Panc1 (cell line): Measurements from ENCODE around the gene ACOT12.

Source experiments
- CTCF ChIP-seq: fragments of 450-650 bp; IDR thresholded peaks from 2 replicates; pipeline ENCODE4 v1.5.1; 2017; ENCODE audit warnings: mild to moderate bottlenecking
- REST ChIP-seq, 2 experiments: IDR thresholded peaks; 2 replicates each; pipeline ENCODE4 v1.6.1; 2011 to 2012; ENCODE audit warnings: low read depth in 2 of 2, control low read depth in 1 of 2, low read length in 1 of 2, mild to moderate bottlenecking in 1 of 2, moderate library complexity in 1 of 2; ENCODE audit not compliant: insufficient read depth in 1 of 2

- TF ChIP-seq CTCF (no peak), REST (IDR thresholded peaks at IDR 0.05; ENCODE audit: insufficient read depth in 1 of 2, low read depth in 2 of 2, low read length in 1 of 2) (no peak)
Observed at GRCh38 chr5:81313686-81314085, 80.2 kb downstream of the ACOT12 start.
